Lower leg skin (tissue), 4 donors: ENCODE data around the gene EPC2. TPM values are rescaled to one million over a fixed set of nuclear protein-coding genes. Genes with fewer than 3 reads are reported as not detected.
"Not testable (repeated sequence)": the region's sequence is repeated elsewhere in the genome, so short reads cannot be mapped to it uniquely, and the experiment has no call there.

Experiments used
- DNase-seq, 2 donors: peaks; one replicate each; pipeline ENCODE4 v3.0.0-alpha.2; 2019; ENCODE audit warnings: low spot score in 2 of 2
- H3K4me3 ChIP-seq: fragments of 200-600 bp; sonication (generic); 2 replicates; pipeline ENCODE4 v1.5.1; 2017; ENCODE audit warnings: mild to moderate bottlenecking, low read depth; ENCODE audit not compliant: poor library complexity, severe bottlenecking
- CTCF ChIP-seq, 3 donors: fragments of 450-650 bp; IDR thresholded peaks; one replicate each; pipeline ENCODE4 v1.5.1; 2016; ENCODE audit warnings: antibody characterized with exemption in 3 of 3, mild to moderate bottlenecking in 3 of 3, moderate library complexity in 2 of 3
- POLR2A ChIP-seq, 2 donors: fragments of 450-650 bp; IDR thresholded peaks; one replicate each; pipeline ENCODE4 v1.6.1; 2016 to 2017; ENCODE audit warnings: antibody characterized with exemption in 2 of 2, mild to moderate bottlenecking in 1 of 2, moderate library complexity in 1 of 2
- WGBS, 2 donors: methylation state at CpG; one replicate each; pipeline ENCODE4 v1.1.5; 2018; 5-methylcytosine and 5-hydroxymethylcytosine counted together
- intact Hi-C: fragments of 100-400 bp; cut with DNase I; formaldehyde crosslinking; loops from one replicate; pipeline ENCODE4 v1.15.0; 2023; ENCODE audit warnings: low total_unique reads
- total RNA-seq, 4 donors: library from RNA; depleted of rRNA; stranded (reverse); fragments of >200 nt; gene quantifications; one replicate each; pipeline ENCODE4 v1.1.0, GENCODE V29; 2016

EPC2 gene
- total RNA-seq, 4 donors from 2014 or later, result 15.4 to 25.3 (median 24.0) TPM

- TF ChIP-seq POLR2A (IDR thresholded peaks at IDR 0.05) (no peak), CTCF (IDR thresholded peaks at IDR 0.05) (no peak)
- DNase-seq, result no peak
- H3K4me3 ChIP-seq, result no peak overlapping the region
- intact Hi-C loops, result no loop called here
- 50 to 53% methylated on average over 2 of the region's 2 CpGs for WGBS, 2 donors
Observed at GRCh38 chr2:148658807-148659722, 14.5 kb downstream of the EPC2 start.

- TF ChIP-seq POLR2A (IDR thresholded peaks at IDR 0.05), result no peak
- TF ChIP-seq CTCF (IDR thresholded peaks at IDR 0.05), result no peak
- H3K4me3 ChIP-seq, result no peak overlapping the region
- intact Hi-C loops, result no loop called here
- no peak for DNase-seq
Observed at GRCh38 chr2:148660999-148661398, 16.4 kb downstream of the EPC2 start.

GRCh38 chr2:148662332-148662731 lies 17.8 kb downstream of the EPC2 start:
- WGBS, 2 donors, result 95 to 97% methylated on average over 8 of the region's 8 CpGs
- intact Hi-C loops, DNase-seq, H3K4me3 ChIP-seq: not testable (repeated sequence)

GRCh38 chr2:148664229-148664628 lies 19.7 kb downstream of the EPC2 start:
- DNase-seq, result no peak
- intact Hi-C loops, result no loop called here
- TF ChIP-seq CTCF (IDR thresholded peaks at IDR 0.05) (no peak), POLR2A (IDR thresholded peaks at IDR 0.05) (no peak)
- 91% methylated on average over 8 of the region's 8 CpGs for WGBS, 2 donors
- no peak overlapping the region for H3K4me3 ChIP-seq

GRCh38 chr2:148666555-148666954 lies 22.0 kb downstream of the EPC2 start:
- TF ChIP-seq POLR2A (IDR thresholded peaks at IDR 0.05) (no peak), CTCF (IDR thresholded peaks at IDR 0.05) (no peak)
- DNase-seq, result no peak
- H3K4me3 ChIP-seq, result no peak overlapping the region
- intact Hi-C loops, result no loop called here

- TF ChIP-seq POLR2A (IDR thresholded peaks at IDR 0.05) (no peak), CTCF (IDR thresholded peaks at IDR 0.05) (no peak)
- no peak overlapping the region for H3K4me3 ChIP-seq
- 47 to 57% methylated on average over 4 of the region's 4 CpGs for WGBS, 2 donors
- DNase-seq, result no peak
- intact Hi-C loops, result no loop called here
Observed at GRCh38 chr2:148667113-148667836, 22.7 kb downstream of the EPC2 start.
